ENCODE data around the gene NME4.
"Not testable (repeated sequence)": the region's sequence is repeated elsewhere in the genome, so short reads cannot be mapped to it uniquely, and the experiment has no call there.

NME4 gene

DNA sequence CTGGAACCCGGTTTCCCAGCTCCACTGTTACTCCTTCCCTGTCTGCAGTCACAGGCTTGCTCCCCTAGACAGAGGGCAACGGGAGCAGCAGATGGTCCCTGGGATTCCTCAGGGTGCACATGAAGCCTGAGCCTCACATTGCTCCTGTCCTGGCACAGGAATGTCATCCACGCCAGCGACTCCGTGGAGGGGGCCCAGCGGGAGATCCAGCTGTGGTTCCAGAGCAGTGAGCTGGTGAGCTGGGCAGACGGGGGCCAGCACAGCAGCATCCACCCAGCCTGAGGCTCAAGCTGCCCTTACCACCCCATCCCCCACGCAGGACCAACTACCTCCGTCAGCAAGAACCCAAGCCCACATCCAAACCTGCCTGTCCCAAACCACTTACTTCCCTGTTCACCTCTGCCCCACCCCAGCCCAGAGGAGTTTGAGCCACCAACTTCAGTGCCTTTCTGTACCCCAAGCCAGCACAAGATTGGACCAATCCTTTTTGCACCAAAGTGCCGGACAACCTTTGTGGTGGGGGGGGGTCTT lies 3.1 kb downstream of the NME4 start:
- DNase-seq: no peak

DNA sequence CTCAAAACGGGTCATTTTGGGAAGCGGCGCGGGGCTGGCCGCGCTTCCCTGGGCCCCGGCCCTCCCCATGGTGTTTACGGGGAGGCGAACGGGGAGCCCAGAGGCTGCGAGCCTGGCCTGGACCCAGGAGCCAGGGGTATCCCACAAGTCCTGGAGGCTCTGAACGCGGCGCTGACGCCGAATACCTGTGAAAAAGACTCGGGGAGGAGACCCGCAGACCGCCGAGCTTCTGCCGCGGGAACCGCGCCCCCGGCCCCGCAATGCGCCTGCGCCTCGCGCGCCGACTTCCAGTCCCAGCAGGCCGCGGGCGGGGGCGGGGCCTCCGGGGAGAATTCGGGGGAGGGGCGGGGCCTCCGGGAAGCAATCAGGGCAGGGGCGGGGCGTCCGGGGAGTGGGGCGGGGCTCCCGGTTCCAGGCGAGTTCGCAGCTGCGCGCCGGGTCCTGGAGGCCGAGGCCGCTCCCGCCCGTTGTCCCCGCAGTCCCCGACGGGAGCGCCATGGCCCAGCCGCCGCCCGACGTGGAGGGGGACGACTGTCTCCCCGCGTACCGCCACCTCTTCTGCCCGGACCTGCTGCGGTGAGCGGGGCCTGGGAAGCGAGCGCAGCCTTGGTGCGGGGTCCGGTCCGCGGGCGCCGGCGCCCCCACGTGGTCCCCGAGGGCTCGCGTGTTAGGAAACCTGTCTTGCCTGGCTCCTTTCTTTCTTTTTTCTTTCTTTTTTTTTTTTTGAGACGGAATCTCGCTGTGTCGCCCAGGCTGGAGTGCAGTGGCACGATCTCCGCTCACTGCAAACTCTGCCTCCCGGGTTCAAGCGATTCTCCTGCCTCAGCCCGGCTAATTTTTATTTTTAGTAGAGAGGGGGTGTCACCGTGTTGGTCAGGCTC lies 4.7 kb downstream of the NME4 start, which contains the start of gene DECR2:
TSS of gene DECR2 (plus strand) at position 418 of the 881 bp plus-strand sequence. CDS start at position 497, 79 bp downstream.
- peak; percentile 91 for DNase-seq

DNA sequence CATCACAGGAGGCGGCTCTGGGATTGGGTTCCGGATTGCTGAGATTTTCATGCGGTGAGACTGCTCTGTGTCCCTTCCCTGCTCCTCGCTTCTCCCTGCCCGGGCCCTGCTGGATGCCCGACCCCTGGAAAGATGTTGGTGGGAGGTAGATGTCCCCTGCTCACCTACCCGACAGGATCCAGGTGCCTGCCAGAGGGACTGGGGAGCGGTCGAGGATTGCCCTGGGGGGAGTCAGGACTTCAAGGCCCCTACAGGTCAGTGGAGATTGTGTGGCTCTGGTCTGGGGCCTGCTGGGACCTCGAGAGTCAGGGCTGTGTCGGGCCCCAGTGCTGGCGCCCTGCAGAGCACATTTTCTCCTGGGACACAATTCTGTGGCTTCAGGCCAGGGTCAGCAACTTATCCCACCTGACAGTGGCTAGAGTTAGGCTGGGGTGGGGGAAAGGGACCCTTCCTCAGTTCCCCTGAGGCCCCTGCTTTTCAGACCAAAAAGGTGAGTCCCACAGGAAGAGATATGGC lies 8.0 kb downstream of the NME4 start:
- no peak for DNase-seq

DNA sequence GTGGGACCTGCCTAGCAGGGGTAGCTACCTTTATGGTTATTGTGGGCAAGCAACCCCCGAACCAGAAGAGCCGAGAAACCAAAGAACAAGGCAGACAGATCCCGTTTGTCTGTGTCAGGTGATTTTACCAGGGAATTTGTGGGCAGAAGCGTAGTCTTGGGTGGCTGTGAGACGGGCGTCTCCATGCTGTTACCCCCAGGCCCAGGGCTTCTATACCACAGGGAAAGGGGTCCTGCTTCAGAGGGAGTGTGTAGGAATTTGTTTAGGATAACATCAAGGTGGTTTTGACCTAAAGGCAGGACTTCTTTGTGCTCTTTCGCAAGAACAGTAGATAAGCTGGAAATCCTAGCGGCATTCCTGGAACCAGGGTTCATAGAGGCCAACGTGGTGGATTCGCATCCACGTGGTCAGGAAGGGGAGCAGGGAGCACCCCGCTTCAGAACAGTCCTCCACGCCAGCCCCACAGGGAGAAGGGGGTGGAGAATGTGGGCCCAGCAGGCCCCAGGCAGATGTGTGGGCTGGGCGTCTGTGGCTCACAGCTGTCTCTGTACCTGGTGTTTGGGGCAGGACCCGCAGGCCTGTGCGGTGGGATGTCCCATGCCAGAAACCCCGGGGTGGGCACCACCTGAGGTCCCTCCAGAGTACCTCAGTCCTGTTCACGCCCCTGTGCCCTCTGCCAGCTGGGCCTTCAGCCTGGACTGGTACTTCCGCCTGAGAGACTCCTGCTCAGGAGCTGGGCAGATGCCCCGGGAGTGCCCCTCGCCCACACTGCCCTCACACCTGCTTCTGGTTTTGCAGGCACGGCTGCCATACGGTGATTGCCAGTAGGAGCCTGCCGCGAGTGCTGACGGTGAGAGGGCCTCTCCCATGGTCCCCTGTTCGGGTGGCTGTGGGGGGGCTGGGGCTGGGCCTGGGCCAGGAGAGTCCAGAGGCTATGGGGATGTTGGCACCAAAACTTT lies 8.8 kb downstream of the NME4 start:
- no peak for DNase-seq

DNA sequence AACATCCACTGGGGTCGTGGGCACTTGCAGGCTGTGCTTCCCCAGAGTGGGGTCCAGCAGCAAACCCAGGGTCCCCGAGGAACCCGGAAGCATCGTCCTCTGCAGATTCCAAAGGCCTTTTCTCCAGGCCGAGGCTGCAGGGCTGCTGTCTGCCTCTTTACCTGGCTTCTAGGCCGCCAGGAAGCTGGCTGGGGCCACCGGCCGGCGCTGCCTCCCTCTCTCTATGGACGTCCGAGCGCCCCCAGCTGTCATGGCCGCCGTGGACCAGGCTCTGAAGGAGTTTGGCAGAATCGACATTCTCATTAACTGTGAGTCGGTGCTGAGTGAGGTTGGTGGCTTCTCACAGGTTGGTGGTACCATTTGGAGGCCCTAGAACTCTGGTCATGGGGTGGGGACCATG lies 10.3 kb downstream of the NME4 start:
- DNase-seq: no peak

DNA sequence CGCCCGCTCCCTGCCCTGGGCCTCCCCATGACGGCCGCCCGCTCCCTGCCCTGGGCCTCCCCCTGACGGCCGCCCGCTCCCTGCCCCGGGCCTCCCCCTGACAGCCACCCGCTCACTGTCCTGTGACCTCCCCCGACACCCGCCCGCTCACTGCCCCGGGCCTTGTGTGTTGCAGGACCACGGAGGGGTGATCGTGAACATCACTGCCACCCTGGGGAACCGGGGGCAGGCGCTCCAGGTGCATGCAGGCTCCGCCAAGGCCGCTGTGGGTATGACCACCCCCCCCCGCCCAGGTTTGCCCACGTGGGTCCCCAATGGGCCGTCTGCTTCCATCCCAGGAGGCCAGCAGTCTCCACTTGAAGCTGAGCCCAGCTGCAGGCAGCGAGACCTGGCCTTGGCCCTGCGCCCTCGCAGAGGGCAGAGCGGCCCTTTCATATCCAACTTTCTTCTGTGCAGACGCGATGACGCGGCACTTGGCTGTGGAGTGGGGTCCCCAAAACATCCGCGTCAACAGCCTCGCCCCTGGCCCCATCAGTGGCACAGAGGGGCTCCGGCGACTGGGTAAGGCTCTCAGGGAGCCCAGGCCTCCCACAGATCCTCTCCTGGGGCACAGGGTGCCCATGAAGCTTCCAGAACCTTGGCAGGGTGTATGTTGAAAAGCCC lies 13.6 kb downstream of the NME4 start:
- no peak for DNase-seq

DNA sequence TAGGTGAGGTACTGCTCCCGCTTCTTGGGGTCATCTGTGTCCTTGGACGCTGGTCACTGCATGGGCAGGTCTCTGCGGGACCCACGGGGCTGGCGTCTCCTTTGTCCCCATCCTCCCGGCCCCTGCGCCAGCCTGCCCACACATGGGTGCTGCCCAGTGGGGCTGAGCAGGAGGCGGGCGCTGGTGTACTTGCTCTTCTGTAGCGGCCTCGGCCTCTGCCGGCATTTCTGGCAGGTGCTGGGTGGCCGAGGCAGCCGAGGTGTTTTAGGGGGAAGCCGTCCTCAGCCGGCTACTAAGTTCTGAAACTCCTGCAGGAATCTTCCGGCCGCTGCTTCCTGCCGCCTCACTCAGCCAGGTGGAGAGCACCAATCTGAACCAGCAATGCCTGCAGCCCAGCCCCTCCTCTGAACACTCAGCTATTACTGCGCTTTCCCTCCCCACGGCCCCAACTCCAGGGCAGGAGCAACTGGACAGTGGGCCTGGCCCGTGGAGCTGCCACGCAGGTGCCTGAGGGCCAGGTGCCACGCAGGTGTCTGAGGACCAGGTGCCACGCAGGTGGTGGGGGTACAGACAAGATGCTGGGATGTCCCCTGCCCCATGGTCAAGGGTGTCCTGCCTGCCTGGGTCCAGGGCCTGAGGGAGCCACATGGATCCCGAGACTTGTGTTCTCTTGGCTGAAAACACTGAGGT lies 14.7 kb downstream of the NME4 start:
- no peak for DNase-seq

DNA sequence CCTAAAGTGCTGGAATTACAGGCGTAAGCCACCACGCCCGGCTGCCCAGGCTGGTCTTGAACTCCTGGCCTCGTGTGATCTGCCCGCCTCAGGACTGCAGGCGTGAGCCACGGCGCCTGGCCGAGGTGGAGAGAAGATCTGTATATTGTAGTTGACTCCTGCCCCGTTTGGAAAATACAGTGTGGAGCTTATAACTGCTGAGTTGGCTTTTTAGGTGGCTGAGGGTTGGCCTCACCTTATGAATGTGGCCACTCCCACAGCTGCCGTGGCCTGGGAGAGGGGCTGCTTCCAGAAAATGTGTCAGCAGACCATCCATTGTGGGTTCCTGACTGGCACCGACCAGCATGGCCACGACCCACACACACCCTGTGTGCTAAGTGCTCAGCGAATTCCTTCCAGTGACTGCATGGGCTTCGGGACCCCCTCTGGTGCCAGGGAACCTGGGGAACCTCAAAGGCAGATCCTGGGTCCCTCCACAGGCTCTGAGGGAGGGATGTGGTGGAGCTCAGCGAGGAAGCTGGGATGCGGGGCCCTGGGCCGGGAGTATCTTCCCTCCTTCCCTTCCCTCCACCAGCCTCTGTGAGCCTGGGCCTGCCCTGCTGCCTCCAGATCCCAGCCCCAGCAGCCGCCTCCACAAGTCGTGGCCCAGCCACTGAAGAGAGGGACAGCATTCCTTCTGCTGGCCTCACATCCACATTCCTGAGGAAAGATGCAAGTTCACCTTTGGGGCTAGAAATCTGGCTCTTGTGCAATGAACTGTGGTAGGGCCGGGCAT lies 17.6 kb downstream of the NME4 start:
- no peak for DNase-seq

DNA sequence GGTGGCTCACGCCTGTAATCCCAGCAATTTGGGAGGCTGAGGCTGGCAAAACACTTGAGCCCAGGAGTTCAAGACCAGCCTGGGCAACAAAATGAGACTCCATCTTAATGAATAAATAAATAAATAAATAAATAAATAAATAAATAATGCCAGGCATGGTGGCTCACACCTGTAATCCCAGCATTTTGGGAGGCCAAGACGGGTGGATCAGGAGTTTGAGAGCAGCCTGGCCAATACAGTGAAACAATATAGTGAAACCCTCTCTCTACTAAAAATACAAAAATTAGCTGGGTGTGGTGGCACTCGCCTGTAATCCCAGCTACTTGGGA lies 18.1 kb downstream of the NME4 start:
- DNase-seq: not testable (repeated sequence)

DNA sequence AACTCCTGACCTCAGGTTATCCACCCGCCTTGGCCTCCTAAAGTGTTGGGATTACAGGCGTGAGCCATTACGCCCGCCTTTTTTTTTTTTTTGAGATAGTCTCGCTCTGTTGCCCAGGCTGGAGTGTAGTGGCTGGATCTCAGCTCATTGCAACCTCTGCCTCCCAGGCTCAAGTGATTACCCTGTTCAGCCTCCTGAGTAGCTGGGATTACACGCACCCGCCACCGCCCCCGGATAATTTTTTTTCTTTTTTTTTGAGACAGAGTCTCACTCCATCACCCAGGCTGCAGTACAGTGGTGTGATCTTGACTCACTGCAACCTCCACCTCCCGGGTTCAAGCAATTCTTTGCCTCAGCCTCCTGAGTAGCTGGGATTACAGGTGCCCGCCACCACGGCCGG lies 25.2 kb downstream of the NME4 start:
- DNase-seq: not testable (repeated sequence)

DNA sequence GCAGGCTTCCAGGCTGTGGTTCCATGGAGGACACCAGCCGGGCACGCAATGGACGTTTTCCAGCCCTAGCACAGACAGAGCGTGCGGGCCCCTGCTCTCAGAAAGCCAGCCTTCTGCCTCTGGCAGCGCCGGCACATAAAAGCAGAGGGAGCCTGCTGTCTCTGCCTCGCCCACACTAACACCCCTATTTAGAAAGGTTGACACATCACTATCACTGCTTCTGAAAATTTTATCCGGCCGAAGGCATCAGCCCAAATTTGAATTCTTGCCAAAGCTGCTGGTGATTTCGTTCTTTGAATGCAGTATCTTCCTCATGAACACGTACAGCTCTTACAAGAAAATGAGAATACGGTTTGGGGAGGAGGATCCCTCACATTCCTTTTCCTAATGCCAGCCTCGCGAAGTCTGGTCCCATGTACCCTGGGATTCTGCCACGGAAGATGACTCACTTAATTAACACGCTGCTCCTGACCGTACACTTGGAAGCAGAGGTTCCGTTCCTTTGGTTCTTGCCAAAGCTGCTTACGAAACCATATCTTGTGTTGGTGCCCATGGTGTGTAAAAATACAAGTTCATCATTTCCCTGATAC lies 27.1 kb downstream of the NME4 start:
- peak; percentile 33 for DNase-seq

DNA sequence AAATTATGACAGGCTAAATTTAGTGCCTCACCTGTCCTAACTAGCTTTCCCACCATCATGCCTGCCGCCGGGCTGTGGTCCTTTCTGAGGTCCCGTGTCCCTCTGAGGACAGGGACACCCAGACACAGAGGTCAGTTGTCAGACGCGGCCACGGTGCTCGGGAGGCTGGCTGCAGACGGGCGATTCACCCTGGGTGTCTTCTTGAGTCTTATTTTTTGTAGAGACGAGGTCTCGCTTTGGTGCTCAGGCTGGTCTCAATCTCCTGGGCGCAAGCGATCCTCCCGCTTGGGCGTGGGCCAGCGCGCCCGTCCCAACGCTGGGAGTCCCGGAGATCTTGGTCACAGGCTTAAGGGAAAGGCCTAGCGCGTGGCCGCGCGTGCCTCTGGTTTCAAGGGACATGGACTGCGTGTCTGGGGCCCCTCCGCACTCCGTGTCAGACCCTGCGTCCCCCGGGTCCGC lies 27.7 kb downstream of the NME4 start:
- DNase-seq: peak; percentile 60

DNA sequence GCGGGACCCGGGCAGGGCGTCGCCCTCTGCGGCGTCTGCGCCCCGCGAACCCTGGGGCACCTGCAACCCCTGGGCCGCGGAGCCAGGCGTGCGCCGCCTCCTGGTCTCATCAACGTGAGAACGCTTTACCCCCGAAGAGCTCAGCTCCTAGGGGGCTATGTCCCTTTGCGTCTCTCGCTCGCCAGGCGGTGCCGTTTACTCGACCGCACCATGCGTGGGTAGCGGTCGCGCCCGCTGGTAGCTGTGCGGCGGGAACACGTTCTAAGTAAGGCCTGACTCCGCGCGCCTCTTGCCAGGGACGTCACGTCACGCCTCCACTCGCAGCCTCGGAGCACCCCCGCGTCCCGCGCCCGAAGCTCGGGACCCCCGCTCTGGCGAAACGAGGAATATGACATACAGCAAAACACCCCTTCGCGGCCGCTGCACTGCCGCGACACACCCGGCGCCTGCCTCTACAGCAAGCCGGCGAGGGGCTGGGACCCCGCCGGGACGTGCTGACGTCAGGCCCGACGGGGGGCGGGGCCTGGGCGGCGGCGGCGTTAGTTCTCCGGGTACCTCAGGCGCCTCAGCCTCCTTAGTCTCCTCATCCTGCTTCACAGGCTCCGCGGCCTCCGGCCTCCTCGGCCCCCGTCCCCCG lies 28.2 kb downstream of the NME4 start, which contains the start of gene RAB11FIP3:
TSS of gene RAB11FIP3 (plus strand) at position 568 of the 637 bp plus-strand sequence. CDS start 358 bp downstream, outside the sequence.
- DNase-seq: peak; percentile 84

DNA sequence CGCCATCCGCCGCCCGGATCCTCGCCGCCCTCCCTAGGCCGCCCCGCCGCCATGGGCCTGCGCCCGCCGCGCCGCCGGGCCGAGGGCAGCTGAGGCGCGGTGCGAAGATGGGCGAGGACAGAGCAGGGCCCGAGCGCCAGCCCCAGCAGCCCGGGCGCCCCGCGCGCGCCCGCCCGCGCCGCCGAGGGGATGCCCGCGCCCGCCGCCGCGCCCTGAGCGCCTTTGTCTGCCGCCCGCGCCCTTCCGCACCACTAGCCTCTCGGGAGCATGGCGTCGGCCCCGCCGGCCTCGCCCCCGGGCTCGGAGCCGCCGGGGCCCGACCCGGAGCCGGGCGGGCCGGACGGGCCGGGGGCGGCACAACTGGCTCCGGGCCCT lies 28.7 kb downstream of the NME4 start:
- peak; percentile 69 for DNase-seq

DNA sequence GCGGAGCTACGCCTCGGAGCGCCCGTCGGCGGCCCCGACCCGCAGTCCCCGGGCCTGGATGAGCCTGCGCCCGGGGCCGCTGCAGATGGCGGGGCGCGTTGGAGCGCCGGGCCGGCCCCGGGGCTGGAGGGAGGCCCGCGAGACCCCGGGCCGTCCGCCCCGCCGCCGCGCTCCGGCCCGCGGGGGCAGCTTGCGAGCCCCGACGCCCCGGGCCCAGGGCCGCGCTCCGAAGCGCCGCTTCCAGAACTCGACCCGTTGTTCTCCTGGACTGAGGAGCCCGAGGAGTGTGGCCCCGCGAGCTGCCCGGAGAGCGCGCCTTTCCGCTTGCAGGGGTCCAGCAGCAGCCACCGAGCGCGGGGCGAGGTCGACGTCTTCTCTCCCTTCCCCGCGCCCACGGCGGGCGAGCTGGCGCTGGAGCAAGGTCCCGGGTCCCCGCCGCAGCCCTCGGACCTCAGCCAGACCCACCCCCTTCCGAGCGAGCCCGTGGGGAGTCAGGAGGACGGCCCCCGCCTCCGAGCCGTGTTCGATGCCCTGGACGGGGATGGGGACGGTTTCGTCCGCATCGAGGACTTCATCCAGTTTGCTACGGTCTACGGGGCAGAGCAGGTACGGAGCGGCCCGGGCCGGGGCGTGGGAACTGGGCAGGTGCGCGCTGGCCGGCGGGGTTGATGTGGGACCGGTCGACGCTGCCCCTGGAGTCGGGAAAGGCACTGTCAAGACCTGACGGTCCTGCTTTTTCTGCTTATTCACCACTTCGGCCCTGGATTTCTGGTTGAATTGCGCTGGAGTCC lies 29.3 kb downstream of the NME4 start:
- peak; percentile 50 for DNase-seq

DNA sequence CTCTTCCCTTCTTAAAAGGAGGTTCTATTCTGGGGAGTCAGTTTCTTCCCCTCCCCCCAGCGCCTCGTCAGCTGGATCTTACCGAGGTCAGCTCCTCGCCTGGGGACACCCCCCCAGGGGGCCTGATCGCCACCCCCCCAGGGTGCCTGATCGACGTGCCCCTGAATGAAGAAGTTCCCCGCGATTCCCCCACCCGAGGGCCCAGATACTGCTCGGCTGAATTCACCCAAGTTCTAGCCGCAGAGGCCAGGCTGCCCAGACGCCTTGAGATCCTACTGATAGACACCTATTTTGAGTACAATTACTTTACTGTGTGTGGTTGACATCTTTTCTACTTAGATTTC lies 29.9 kb downstream of the NME4 start:
- no peak for DNase-seq

DNA sequence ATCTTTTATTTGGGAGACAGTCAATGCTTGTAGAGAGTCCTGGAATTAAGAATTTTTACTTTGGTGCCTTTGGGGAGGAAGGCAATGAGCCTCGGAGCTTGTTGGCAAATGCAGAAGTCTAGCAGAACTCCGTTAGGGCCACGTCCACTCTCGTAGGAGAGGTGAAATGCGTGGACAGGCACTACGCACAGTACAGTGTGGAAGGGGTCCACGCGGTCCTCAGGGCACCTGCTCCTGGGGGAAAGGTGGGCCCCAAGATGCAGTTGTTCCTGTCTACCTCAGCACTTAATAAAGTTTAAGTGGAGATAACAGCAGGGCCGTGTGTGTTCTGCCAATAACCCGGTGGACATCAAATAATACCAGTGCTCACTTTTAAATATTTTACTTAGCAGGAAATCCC lies 30.3 kb downstream of the NME4 start:
- DNase-seq: no peak

DNA sequence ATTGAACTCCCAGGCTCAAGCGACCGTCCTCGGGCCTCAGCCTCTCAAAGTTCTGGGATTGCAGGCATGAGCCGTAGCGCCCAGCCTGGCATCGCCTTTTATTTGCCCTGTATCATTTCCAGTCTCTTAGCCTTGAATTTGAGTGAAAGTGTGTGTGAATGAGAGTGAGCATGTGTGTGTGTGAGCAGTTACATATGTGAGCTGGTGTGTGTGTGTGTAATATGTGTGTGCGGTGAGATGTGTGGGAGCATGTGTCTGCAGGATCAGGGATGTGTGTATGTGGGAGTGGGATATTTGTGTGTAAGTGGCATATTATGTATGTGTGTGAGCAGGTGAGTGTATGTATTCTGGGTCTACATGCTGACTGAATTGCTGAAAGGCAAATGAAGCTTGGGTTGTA lies 33.9 kb downstream of the NME4 start:
- DNase-seq: no peak

DNA sequence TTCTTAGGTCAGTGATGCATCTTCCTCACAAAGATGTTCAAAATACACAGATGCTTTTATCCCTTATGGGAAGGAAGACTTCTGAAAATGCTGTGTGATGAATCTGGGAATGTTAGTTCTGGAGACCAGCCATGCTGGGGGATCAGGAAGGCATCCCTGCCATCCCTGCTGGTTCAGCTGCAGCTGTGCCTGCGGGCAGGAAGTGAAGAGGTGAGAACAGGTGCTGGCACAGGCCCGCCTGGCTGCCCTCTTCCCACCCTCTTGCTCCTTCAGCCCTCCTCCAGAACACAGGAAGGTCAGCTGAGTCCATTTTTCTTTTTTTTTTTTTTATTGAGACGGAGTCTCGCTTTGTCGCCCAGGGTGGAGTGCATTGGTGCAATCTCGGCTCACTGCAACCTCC lies 43.6 kb downstream of the NME4 start:
- DNase-seq: no peak

All from DMS53 (cell line).